Vagina (tissue), 2 donors: ENCODE measurements around the gene SLC12A7. TPM values are rescaled to one million over a fixed set of nuclear protein-coding genes. Genes with fewer than 3 reads are reported as not detected.

Experiments
- DNase-seq, 2 donors: peaks; one replicate each; pipeline ENCODE4 v3.0.0-alpha.2; 2017; ENCODE audit errors: extremely low spot score in 2 of 2
- H3K27ac ChIP-seq: fragments of 200-600 bp; sonication (generic); one replicate; pipeline ENCODE4 v1.5.1; 2019
- H3K27me3 ChIP-seq: fragments of 200-600 bp; sonication (generic); one replicate; pipeline ENCODE4 v1.5.1; 2019
- H3K36me3 ChIP-seq, 2 donors: fragments of 200-600 bp; sonication (generic); one replicate each; pipeline ENCODE4 v1.5.1; 2017 to 2019
- H3K4me1 ChIP-seq: fragments of 200-600 bp; sonication (generic); one replicate; pipeline ENCODE4 v1.5.1; 2019
- H3K4me3 ChIP-seq, 2 donors: fragments of 200-600 bp; sonication (generic); 1 replicate in 1 of 2; 2 replicates in 1 of 2; pipeline ENCODE4 v1.5.1; 2016 to 2019
- H3K9me3 ChIP-seq: fragments of 200-600 bp; sonication (generic); one replicate; pipeline ENCODE4 v1.5.1; 2019
- POLR2A ChIP-seq, 2 donors: fragments of 450-650 bp; IDR thresholded peaks; one replicate each; pipeline ENCODE4 v1.6.1; 2017; ENCODE audit warnings: antibody characterized with exemption in 2 of 2, mild to moderate bottlenecking in 2 of 2, moderate library complexity in 2 of 2
- POLR2AphosphoS5 ChIP-seq, 2 donors: sonication (generic); formaldehyde crosslinking; IDR thresholded peaks; one replicate each; pipeline ENCODE4 v1.9.0; 2017; ENCODE audit warnings: antibody characterized with exemption in 2 of 2, mild to moderate bottlenecking in 2 of 2, low read depth in 1 of 2; ENCODE audit not compliant: insufficient read depth in 1 of 2
- intact Hi-C: fragments of 100-400 bp; cut with DNase I; formaldehyde crosslinking; loops from one replicate; pipeline ENCODE4 v1.15.1; 2023
- total RNA-seq: library from RNA; depleted of rRNA; stranded (reverse); fragments of >200 nt; gene quantifications from one replicate; pipeline ENCODE4 v1.2.3, GENCODE V29; 2016
- TF ChIP-seq, protein P1 (sequence below), 3 experiments: fragments of 450-650 bp in 2 of 3; fragments of 200-600 bp in 1 of 3; sonication (generic) in 1 of 3; IDR thresholded peaks; one replicate each; pipeline ENCODE4 v1.5.1; 2017 to 2019; ENCODE audit warnings: antibody characterized with exemption in 3 of 3, mild to moderate bottlenecking in 2 of 3, moderate library complexity in 2 of 3

Gene SLC12A7
- total RNA-seq, 1 donor from 2014 or later = 21.6 TPM

DNA sequence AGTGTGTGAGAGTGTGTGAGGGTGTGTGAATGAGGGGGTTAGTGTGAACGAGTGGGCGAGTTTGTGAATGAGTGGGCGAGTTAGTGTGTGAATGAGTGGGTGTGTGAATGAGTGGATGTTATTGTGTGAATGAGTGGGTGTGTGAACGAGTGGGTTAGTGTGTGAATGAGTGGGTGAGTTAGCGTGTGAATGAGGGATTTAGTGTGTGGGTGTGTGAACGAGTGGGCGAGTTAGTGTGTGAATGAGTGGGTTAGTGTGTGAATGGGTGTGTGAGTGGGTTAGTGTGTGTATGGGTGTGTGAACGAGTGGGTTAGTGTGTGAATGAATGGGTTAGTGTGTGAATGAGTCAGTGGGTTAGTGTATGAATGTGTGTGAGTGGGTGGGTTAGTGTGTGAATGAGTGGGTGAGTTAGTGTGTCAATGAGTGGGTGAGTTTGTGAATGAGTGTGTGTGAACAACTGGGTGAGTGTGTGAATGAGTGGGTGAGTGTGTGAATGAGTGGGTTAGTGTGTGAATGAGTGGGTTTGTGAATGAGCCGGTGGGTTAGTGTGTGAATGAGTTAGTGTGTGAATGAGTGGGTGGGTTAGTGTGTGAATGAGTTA lies 65.8 kb downstream of the SLC12A7 start:
- no peaks in the 10 kb centered on the region for H3K4me1 ChIP-seq
- no peak for TF ChIP-seq POLR2A (IDR thresholded peaks at IDR 0.05)
- no peak for TF ChIP-seq POLR2AphosphoS5 (IDR thresholded peaks at IDR 0.05; ENCODE audit: insufficient read depth in 1 of 2, low read depth in 1 of 2)
- TF ChIP-seq, protein P1, sequence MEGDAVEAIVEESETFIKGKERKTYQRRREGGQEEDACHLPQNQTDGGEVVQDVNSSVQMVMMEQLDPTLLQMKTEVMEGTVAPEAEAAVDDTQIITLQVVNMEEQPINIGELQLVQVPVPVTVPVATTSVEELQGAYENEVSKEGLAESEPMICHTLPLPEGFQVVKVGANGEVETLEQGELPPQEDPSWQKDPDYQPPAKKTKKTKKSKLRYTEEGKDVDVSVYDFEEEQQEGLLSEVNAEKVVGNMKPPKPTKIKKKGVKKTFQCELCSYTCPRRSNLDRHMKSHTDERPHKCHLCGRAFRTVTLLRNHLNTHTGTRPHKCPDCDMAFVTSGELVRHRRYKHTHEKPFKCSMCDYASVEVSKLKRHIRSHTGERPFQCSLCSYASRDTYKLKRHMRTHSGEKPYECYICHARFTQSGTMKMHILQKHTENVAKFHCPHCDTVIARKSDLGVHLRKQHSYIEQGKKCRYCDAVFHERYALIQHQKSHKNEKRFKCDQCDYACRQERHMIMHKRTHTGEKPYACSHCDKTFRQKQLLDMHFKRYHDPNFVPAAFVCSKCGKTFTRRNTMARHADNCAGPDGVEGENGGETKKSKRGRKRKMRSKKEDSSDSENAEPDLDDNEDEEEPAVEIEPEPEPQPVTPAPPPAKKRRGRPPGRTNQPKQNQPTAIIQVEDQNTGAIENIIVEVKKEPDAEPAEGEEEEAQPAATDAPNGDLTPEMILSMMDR (IDR thresholded peaks at IDR 0.05) = no peak
- no peaks in the 10 kb centered on the region for H3K36me3 ChIP-seq
- no peak for DNase-seq
- H3K4me3 ChIP-seq = no peak overlapping the region
- no peak overlapping the region for H3K27ac ChIP-seq
- intact Hi-C loops = no loop called here
- H3K9me3 ChIP-seq = no peaks in the 10 kb centered on the region
- no peaks in the 10 kb centered on the region for H3K27me3 ChIP-seq

DNA sequence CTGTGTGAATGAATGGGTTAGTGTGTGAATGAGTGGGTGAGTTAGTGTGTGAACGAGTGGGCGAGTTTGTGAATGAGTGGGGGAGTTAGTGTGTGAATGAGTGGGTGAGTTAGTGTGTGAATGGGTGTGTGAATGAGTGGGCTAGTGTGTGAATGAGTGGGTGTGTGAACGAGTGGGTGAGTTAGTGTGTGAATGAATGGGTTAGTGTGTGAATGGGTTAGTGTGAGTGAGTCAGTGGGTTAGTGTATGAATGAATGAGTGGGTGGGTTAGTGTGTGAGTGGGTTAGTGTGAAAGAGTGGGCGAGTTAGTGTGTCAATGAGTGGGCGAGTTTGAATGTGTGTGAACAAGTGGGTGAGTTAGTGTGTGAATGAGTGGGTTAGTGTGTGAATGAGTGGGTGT lies 67.7 kb downstream of the SLC12A7 start:
- Histone ChIP-seq H3K4me3 (no peak overlapping the region), H3K27ac (no peak overlapping the region), H3K9me3 (no peaks in the 10 kb centered on the region), H3K4me1 (no peaks in the 10 kb centered on the region), H3K27me3 (no peaks in the 10 kb centered on the region), H3K36me3 (no peaks in the 10 kb centered on the region)
- intact Hi-C loops = no loop called here
- no peak for DNase-seq
- no peak for TF ChIP-seq POLR2A (IDR thresholded peaks at IDR 0.05)
- TF ChIP-seq POLR2AphosphoS5 (IDR thresholded peaks at IDR 0.05; ENCODE audit: insufficient read depth in 1 of 2, low read depth in 1 of 2) = no peak
- TF ChIP-seq, protein P1 (IDR thresholded peaks at IDR 0.05) = no peak

DNA sequence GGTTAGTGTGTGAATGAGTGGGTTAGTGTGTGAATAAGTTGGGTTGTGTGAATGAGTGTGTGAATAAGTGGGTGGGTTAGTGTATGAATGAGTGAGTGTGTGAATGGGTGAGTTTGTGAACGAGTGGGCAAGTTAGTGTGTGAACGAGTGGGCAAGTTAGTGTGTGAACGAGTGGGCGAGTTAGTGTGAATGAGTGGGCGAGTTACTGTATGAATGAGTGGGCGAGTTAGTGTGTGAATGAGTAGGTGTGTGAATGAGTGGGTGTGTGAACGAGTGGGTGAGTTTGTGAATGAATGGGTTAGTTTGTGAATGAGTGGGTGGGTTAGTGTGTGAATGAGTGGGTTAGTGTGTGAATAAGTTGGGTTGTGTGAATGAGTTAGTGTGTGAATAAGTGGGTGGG lies 68.5 kb downstream of the SLC12A7 start:
- Histone ChIP-seq H3K4me1 (no peaks in the 10 kb centered on the region), H3K9me3 (no peaks in the 10 kb centered on the region), H3K4me3 (no peak overlapping the region), H3K36me3 (no peaks in the 10 kb centered on the region), H3K27me3 (no peaks in the 10 kb centered on the region), H3K27ac (no peak overlapping the region)
- no peak for DNase-seq
- TF ChIP-seq POLR2AphosphoS5 (IDR thresholded peaks at IDR 0.05; ENCODE audit: insufficient read depth in 1 of 2, low read depth in 1 of 2) = no peak
- TF ChIP-seq, protein P1 (IDR thresholded peaks at IDR 0.05) = no peak
- TF ChIP-seq POLR2A (IDR thresholded peaks at IDR 0.05) = no peak
- intact Hi-C loops = no loop called here

DNA sequence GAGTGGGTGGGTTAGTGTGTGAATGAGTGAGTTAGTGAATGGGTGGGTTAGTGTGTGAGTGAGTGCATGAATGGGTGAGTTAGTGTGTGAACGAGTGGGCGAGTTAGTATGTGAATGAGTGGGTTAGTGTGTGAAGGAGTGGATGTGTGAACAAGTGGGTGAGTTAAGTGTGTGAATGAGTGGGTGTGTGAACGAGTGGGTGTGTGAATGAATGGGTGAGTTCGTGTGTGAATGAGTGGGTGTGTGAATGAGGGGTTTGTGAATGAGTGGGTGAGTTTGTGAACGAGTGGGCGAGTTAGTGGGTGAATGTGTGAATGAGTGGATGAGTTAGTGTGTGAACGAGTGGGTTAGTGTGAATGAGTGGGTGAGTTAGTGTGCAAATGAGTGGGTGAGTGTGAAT lies 69.2 kb downstream of the SLC12A7 start:
- no peak overlapping the region for H3K4me3 ChIP-seq
- intact Hi-C loops = no loop called here
- no peaks in the 10 kb centered on the region for H3K9me3 ChIP-seq
- H3K27ac ChIP-seq = no peak overlapping the region
- no peak for DNase-seq
- no peaks in the 10 kb centered on the region for H3K4me1 ChIP-seq
- H3K36me3 ChIP-seq = no peaks in the 10 kb centered on the region
- no peaks in the 10 kb centered on the region for H3K27me3 ChIP-seq
- TF ChIP-seq, protein P1 (IDR thresholded peaks at IDR 0.05) = no peak
- TF ChIP-seq POLR2A (IDR thresholded peaks at IDR 0.05) = no peak
- TF ChIP-seq POLR2AphosphoS5 (IDR thresholded peaks at IDR 0.05; ENCODE audit: insufficient read depth in 1 of 2, low read depth in 1 of 2) = no peak

DNA sequence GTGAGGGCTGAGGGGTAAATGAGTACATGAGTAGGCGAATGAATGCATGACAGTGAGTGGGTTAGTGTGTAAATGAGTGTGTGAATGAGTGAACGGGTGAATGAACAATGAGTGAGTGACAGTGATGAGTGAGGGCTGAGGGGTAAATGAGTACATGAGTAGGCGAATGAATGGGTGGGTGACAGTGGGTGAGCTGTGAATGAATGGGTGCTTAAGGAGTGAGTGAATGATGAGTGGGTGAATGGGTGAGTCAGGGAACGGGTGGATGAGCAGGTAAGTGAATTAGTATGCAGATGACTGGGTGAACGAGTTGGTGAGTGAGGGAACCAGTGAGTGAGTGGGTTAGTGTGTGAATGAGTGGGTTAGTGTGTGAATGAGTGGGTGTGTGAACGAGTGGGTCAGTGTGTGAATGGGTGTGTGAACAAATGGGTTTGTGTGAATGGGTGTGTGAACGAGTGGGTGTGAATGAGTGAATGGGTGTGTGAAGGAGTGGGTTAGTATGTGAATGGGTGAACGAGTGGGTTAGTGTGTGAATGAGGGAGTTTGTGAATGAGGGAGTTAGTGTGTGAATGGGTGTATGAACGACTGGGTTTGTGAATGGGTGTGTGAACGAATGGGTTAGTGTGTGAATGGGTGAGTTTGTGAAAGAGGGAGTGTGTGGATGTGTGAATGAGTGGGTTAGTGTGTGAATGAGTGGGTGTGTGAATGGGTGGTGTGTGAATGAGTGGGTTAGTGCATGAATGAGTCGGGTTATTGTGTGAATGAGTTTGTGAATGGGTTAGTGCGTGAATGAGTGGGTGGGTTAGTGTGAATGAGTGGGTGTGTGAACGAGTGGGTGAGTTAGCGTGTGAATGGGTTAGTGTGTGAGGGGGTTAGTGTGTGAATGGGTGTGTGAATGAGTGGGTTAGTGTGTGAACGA lies 70.4 kb downstream of the SLC12A7 start:
- TF ChIP-seq, protein P1 (IDR thresholded peaks at IDR 0.05) = no peak
- no peak for TF ChIP-seq POLR2A (IDR thresholded peaks at IDR 0.05)
- no peak for TF ChIP-seq POLR2AphosphoS5 (IDR thresholded peaks at IDR 0.05; ENCODE audit: insufficient read depth in 1 of 2, low read depth in 1 of 2)
- intact Hi-C loops = no loop called here
- no peak for DNase-seq

More for the DNA sequence above, 70.4 kb downstream of the SLC12A7 start:
- no peak overlapping the region for H3K4me3 ChIP-seq
- no peaks in the 10 kb centered on the region for H3K9me3 ChIP-seq
- no peaks in the 10 kb centered on the region for H3K4me1 ChIP-seq
- H3K27me3 ChIP-seq = no peaks in the 10 kb centered on the region
- H3K36me3 ChIP-seq = no peaks in the 10 kb centered on the region
- H3K27ac ChIP-seq = no peak overlapping the region
